DMS 273 treated with DMSO at 0.1 percent for 48 hours (cell line): ENCODE data around the gene ACAP2.
"Not testable (repeated sequence)": the region's sequence is repeated elsewhere in the genome, so short reads cannot be mapped to it uniquely, and the experiment has no call there.

ENCODE experiments used
- DNase-seq: peaks from one replicate; lab custom pipeline; 2025; lab: John Stamatoyannopoulos, UW

The ACAP2 gene

DNA sequence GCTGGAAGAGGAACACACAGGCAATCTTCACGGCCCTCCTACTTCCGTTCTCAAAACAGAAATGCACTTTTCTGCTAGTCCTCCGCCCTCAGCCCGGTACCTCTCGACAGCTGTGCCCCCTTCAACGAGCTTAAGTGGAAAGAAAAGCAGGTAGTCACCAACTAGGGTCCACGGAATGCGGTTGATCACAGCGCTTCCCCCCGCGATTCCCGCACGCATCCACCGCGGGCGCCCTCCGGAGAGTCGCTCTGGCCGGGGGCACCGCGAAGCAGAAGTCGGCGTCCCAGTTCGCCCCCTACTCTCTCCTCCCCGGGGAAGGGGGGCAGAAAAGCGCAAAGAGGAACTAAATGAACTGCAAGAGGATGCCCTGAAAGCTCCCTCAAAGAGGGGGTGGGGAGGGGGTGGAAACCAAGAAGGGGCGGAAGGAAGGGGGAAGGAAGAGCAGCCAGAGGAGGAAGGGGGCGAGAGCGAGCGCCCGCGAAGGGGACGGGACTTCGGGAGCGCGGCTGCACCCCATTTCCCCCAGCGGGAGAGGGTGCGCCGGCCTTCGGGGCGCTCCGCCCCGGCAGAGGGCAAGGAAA, 738 bp downstream of the ACAP2 start:
- DNase-seq: no peak

DNA sequence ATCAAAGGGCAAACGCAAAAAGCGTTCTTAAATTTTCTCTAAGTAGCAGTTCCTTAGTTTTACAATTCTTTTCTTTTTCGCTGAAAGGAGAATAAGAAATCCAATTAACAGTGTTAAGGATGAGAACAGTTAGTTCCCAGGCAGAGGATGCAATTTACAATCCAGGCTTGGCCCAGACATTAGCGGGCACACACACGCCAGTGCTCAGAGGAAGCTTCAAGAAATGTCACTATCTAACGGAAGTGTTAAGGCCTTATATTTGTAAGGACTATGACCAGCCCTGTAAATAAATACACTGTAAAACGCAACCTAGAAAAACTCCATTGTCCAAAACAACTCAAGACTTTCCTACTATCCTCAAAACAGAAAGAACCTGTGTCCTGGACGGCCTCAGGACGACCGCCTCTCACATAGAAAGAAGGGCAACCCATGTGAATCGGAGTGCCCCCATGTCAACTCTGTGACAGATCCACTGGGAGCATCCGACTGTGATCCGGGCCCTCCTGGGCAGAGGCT, 1.3 kb downstream of the ACAP2 start:
- DNase-seq: peak; percentile 47

DNA sequence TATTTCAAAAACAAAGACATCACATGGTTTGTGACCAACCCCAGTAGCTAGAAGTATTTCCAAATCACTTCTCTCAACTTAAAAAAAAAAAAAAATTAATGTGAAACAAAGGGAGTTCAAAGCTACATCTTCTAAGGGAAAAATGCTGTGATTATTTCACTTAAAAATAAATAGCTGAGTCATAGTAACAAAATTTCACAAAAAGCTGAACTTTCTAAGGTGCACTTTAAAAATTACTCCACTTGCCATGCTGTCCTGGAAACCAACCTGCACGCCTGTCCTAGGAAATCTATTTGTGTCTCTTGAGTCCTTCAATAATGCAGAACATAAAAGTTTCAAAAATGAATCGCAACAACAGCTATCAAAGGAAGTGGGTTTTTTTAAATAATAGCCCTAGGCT, 1.8 kb downstream of the ACAP2 start:
- no peak for DNase-seq

DNA sequence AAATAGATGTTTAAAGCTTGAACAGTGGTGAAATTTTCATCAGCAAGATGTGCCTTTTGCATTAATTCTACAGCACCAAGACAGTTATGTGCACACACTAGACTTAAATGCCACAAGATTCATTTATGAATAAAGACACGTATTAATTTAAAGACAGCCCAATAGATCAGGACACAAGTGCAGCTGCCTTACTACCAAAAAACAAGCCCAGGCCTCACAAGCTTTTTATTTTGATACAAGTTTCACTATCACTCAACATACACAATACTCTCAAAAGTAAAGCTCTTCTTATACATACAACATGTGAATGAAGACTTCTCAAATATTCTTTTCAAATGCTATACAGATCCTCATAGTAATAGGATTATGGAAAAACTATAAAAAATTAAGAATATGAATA, 2.4 kb downstream of the ACAP2 start:
- DNase-seq: no peak

DNA sequence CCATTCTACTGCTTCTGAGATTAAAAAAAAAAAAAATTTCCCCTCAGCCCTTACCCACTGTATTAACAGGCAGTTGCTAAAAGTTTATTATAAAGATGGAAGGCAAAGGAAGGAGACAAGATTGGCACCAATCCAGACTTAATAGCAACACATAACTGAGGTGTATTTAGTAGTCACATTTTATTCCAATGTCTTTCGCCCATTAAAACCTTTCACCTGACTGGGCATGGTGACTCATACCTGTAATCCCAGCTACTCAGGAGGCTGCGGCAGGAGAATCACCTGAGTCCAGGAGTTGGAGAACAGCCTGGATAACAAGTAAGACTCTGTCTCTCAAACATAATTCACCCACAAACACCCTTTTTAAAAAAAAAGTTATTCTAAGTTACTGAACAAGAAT, 4.4 kb downstream of the ACAP2 start:
- no peak for DNase-seq

DNA sequence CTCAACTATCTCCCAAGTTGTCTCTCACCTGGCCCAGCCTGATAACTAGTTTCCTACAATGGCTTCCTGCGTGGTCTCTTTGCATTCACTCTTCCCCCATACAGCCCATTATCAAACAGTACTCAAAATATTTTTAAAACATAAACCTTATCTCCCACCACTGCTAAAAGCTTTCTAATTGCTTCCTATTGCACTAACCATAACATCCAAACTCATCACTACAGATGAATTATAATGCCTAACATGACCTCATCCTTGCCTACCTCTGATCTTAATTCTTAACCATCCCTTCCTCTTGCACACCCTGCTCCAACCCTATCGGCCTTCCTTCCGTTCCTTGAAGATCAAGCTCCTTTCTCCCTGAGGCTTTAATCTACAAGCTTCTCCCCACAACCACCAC, 17.0 kb downstream of the ACAP2 start:
- DNase-seq: no peak

DNA sequence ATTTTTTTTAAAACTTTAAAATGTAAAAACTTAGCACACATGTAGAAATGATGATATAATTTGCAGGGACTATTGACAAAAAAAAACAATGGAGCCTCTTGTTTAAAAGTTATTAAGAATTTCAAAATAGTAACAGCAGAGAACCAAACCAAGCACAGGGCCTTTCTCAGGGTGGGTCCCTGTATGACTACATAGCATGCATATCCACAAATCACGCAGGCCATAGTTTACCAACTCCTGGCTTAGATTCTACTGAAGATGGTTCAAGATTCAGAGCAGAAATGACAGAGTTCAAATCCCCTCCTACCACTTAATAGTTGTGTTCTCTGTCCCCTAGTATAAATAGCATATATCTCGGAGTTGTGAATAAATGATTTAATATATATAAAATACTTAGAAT, 19.0 kb downstream of the ACAP2 start:
- DNase-seq: no peak

DNA sequence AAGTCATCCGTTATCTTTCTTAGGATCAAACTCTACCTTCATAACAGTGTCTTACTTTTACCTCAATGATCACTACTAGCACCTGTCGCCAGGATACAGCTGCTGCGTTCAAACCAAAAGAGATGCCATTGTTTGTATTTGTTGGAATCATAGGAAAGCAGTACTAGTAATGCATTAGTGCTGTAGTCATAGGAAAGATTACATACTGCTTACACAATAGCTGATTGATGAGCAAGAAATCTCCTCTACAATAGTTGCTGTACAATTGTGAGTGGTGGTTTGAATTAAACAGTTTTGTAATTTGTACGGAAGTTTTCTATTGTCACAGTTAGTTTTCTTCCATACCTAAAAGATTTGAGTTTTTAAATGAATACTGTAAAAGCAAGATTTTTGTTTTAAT, 21.4 kb downstream of the ACAP2 start:
- DNase-seq: no peak

DNA sequence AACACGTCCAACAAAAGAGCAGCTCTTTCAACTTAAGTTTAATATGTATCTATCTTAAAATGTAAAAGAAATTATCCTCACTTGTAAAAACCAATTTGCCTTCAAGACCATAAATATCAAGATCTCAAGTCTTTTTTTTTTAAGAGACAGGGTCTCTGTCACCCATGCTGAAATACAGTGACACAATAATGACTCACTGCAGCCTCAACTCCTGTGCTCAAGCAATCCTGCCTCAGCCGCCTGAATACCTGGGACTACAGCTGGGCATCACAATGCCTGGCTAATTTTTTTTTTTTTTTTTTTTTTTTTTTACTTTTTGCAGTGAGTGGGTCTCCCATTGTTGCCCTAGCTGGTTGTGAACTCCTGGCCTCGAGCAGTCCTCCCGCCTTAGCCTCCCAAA, 26.0 kb downstream of the ACAP2 start:
- DNase-seq: no peak

DNA sequence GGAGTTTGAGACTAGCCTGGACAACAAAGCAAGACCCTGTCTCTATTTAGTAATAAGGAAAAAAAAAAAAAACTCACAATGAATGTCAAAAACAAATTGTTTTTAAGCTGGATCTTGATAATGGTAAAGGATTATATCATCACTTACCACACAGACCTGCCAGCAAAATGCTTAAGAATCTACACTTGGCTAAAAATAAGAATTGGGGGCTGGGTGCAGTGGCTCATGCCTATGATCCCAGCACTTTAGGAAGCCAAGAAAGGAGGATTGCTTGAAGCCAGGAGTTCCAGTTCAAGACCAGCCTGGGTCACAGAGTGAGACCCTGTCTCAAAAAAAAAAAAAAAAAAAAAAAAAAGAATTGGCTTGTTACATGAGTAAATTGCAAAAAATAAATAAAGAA, 31.0 kb downstream of the ACAP2 start:
- DNase-seq: no peak

DNA sequence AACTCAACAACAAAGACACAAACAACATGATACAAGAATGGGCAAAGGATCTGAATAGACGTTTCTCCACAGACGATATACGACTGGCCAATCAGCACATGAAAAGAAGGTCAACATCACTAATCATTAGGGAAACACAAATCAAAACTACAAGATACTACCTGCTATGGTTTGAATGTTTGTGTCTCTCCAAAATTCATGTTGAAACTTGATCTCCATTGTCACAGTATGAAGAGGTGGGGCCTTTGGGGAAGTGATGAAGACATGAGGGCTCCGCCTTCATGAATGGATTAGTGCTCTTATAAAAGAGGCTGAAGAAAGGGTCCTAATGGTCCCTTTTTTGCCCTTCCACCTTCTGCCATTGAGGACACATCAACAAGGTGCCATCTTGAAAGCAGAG, 32.3 kb downstream of the ACAP2 start:
- DNase-seq: no peak

DNA sequence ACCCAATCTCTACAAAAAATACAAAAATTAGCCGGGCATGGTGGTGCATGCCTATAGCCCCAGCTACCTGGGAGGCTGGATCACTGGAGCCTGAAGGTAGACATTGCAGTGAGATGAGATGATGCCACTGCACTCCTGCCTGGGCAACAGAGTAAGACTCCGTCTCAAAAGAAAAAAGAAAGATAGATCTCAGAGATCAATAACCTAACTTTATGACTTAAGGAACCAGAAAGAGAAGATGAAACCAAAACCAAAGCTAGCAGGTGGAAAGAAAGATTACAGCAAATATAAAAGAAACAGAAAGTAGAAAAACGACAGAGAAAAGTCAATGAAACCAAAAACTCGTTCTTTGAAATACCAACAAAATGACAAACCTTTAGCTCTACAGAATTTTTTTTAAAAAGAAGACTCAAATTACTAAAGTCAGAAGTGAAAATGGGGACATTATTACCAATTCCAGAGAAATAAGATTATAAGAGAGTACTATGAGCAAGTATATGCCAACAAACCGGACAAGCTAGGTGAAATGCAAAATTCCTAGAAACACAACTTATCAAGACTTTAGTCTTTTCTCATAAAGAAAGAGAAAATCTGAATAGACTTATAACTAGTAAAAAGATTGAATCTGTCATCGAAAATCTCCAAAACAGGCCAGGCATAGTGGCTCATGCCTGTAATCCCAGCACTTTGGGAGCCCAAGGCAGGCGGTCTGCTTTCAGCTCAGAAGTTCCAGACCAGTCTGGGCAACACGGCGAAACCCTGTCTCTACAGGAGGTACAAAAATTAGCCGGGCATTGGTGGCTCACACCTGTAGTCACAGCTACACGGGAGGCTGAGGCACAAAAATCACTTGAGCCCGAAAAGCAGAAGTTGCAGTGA, 35.0 kb downstream of the ACAP2 start:
- DNase-seq: no peak

DNA sequence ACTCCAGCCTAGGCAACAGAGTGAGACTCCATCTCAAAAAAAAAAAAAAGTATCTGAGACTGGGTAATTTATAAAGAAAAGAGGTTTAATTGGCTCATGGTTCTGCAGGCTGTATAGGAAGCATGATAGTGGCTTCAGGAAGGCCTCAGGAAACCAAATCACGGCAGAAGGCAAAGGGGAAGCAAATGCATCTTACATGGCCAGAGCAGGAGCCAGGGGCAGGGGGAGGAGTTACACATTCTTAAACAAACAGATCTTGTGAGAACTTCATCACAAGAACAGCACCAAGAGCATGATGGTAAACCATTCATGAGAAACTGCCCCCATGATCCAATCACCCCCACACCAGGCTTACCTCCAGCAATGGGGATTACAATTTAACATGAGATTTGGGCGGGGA, 37.2 kb downstream of the ACAP2 start:
- no peak for DNase-seq

DNA sequence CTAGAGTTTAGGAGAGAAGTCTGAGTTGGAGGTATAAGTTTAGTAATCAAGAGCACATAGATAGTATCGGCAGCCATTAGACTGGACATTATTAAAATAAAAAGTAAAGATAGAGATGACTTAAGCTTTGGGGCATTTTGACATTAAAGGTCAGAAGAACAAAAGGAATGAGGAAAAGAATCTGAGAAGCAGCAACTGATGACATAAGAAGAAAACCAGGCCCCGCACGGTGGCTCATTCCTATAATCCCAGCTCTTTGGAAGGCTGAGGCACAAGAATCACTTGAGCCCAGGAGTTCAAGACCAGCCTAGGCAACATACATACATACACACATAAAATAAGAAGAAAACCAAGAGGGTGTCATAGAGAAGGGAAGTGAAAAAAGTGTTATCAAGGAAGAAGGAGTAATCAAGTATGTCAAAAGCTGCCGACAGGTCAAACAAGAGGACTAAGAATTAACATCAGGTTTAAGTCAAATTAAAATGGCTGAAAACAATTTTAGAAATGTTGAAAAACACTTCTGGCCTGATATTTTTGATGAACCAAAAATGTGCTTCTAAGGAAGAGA, 38.9 kb downstream of the ACAP2 start:
- no peak for DNase-seq

DNA sequence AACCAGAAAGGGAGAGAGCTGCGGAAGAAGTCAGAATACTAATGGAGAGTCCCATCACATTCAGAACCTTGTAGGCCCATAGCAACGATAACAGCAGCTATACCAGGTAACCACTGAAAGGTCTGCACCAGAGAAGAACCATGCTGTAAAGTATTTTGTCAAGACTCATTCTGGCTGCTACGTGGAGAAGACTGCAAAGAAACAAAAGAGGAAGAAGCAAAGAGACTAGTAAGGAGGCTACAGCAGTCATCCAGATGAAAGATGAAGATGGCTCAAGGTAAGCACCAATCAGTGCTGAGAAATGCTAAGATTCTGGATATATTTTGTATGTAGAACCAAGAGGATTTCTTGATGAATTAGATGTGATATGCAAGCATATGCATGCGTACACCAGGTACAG, 39.6 kb downstream of the ACAP2 start:
- DNase-seq: no peak

DNA sequence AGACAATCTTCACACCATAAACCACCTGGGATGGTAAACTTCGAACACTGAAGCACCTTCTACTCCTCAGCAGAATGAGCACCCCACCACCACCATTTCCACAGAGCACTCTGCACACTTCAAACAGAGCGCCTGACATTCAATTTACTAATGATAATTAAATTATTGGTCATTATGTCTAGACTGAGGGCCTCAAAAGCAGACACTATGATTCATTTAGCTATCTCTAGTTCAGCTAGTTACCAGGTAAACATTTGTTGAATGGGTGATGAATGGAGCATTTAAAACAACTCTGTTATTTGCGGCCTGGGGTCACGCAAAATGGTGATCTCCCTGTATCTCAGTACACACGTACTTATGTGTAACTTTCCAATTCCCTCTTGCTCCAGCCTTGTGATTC, 40.9 kb downstream of the ACAP2 start:
- DNase-seq: no peak

DNA sequence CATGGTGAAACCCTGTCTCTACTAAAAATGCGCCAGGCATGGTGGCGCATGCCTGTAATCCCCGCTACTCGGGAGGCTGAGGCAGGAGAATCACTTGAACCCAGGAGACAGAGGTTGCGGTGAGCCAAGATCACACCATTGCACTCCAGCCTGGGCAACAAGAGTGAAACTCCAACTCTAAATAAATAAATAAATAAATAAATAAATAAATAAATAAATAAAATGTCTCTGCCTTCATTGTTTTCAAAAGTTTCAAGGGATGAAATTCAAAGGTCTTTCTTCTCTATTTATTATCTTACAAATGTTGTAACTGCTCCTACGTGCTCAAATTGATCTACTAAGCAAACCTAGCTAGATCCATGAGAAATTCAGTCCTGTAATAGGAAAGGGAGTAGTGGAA, 44.4 kb downstream of the ACAP2 start:
- DNase-seq: not testable (repeated sequence)

DNA sequence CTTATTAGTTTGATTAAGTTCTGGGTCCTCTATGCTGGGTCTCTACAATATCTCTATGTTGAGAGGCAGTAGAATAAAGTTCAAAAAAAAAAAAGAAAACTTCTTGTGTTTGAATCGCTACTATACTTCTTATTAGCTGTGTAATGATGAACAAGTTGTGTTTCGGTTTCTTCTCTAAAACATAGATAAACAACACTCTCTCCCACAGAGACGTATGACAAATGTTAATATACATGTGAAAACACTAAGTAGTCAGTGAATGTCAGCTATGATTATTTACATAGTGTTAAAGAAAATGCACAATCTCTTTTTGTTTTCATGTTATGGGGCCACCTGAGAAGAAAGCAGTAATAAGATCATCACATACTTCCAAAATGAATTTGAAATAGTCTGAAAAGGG, 45.3 kb downstream of the ACAP2 start:
- no peak for DNase-seq

DNA sequence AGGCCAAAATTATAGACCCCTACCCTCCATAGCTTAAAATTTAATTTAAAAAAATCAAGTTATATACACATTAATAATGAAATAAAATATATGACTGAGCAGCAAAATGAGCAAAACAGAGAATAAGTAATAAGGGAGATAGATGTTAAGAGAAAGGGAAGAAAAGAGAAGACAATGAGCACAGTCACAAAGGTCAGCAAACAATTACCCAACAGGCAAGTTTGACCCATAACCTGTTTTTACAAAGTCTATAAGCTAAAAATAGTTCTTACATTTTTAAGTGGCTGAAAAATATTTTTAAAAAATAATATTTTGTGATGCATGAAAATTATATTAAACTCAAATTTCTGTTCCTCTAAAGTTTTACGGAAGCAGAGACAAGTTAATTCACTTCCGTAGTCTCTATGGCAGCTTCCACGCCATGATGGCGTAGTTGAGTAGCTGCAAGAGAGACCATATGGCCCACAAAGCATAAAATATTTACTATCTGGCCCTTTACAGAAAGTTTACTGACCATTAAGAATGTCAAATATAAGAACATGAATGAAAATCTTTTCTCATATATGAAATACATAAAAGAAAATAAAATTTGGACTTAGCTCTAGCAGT, 47.5 kb downstream of the ACAP2 start:
- DNase-seq: no peak

DNA sequence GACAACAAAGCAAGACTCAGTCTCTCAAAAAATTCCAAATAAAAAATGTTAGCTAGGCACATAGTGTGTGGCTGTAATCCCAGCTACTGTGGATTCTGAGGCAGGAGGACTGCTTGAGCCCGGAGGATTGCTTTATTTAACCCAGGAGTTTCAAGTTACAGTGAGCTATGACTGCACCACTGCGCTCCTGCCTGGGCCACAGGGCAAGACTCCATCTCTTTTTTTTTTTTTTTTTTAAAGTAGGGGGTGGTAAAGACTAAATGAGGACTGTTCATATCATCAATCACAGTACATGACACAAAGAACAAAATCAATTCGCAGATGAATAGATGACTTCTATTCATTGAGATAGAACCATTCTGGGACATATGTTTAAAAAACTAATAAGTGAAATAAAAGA, 48.1 kb downstream of the ACAP2 start:
- DNase-seq: no peak

DNA sequence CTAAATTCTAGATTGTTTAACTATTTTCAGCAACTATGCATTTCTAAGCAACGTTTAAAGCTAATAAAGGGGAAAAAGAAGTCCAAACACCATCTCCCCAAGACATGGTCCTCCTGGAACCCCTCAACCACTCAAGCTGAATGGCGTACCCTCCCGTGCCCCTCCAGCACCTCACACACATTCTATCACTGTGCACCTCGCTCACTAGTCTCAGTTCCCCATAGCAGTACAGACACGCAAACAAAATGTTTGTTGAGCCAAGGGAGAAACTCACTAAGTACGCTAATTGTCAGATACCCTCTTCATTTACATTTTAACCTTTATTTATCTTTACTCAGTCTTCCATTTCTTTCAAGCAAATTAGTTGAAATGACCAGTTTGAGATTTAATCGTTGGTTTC, 48.8 kb downstream of the ACAP2 start:
- DNase-seq: no peak

DNA sequence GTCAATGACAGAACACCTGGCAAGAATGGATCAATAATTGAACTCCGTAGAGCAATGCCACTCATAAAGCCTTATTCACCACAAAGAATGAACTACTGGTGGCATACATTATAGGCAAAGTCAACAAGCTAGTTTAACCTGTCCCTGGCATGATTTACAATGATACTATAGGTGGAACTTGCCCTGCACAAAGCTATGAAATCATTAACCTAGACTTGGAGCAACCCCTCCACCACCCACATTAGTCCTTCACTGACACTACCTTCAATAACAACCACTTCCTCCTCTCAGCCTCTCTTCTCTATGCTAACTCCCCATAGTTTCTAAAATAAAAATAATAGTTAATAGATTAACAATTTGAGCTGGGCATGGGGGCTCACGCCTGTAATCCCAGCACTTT, 54.4 kb downstream of the ACAP2 start:
- no peak for DNase-seq

DNA sequence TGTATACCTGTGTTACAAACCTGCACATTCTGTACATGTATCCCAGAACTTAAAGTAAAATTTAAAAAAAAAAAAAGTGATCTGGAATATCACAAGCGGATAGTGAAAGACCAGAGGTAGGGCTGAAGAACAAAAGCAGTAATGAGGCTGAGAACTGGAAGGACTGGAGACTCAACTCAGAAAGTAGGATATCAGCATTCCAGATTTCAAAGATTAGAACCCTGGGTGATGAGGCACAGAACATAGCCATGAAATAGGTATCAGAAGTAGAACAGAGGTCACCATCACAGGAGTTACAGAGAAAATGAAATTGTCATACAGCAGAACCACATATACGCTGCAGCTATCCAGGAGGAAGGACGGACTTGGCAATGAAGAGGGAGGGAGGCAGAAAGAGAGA, 56.1 kb downstream of the ACAP2 start:
- DNase-seq: no peak
